Gastrocnemius medialis (tissue), 4 donors: ENCODE measurements around the gene GNL1.

Experiments used
- POLR2A ChIP-seq, 2 donors: fragments of 450-650 bp; IDR thresholded peaks; one replicate each; pipeline ENCODE4 v1.6.1; 2017; ENCODE audit warnings: antibody characterized with exemption in 2 of 2, mild to moderate bottlenecking in 2 of 2, moderate library complexity in 2 of 2
- TF ChIP-seq, protein P1 (sequence below), 5 experiments: fragments of 450-650 bp in 3 of 5; fragments of 200-600 bp in 2 of 5; sonication (generic) in 2 of 5; IDR thresholded peaks in 4 of 5; conservative IDR thresholded peaks in 1 of 5; 1 replicate in 4 of 5; 2 replicates in 1 of 5; pipeline ENCODE4 v1.5.1; 2016 to 2019; ENCODE audit warnings: antibody characterized with exemption in 5 of 5, mild to moderate bottlenecking in 3 of 5, moderate library complexity in 3 of 5

DNA sequence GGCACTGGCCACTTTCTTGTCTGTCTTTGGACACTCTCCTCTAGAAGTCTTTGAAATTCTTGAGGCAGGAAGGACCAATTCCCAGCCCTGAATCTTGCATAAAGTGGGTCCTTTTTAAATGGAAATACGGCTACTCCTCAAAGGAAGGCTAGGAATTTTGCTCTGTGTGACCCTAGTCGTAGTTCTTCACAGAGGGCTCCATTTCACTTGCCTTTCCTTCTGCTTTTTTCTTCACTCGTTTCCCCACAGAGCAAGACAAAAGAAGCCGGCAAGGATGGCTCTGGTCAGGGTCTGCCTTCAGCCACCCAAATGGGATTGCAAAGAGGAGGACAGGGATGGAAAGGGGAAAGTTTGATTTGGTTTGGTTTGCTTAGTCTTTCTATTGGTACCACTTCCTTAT is 41.2 kb downstream of the GNL1 start:
- TF ChIP-seq, protein P1, sequence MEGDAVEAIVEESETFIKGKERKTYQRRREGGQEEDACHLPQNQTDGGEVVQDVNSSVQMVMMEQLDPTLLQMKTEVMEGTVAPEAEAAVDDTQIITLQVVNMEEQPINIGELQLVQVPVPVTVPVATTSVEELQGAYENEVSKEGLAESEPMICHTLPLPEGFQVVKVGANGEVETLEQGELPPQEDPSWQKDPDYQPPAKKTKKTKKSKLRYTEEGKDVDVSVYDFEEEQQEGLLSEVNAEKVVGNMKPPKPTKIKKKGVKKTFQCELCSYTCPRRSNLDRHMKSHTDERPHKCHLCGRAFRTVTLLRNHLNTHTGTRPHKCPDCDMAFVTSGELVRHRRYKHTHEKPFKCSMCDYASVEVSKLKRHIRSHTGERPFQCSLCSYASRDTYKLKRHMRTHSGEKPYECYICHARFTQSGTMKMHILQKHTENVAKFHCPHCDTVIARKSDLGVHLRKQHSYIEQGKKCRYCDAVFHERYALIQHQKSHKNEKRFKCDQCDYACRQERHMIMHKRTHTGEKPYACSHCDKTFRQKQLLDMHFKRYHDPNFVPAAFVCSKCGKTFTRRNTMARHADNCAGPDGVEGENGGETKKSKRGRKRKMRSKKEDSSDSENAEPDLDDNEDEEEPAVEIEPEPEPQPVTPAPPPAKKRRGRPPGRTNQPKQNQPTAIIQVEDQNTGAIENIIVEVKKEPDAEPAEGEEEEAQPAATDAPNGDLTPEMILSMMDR (IDR thresholded peaks at IDR 0.05 in 4 of 5, conservative IDR thresholded peaks at IDR 0.05 in 1 of 5) = no peak
- no peak for TF ChIP-seq POLR2A (IDR thresholded peaks at IDR 0.05)
